Kidney (tissue), 14 donors: ENCODE data around the gene ZSCAN20. TPM values are rescaled to one million over a fixed set of nuclear protein-coding genes. Genes with fewer than 3 reads are reported as not detected.

Experiments used
- DNase-seq, 5 donors: peaks; one replicate each; pipeline ENCODE4 v3.0.0-alpha.2; 2013 to 2020
- FAIRE-seq: peaks from 2 replicates; lab custom pipeline; 2012; peaks lifted over from hg19 to GRCh38; lab: Jason Lieb, UNC
- H3K27ac ChIP-seq, 2 donors: one replicate each; pipeline ENCODE4 v1.7.0; 2013; ENCODE audit warnings: low read depth in 2 of 2, low read length in 2 of 2, inconsistent platforms in 1 of 2
- H3K27me3 ChIP-seq: one replicate; pipeline ENCODE4 v1.7.1; 2013; ENCODE audit warnings: low read length, inconsistent platforms; ENCODE audit not compliant: control insufficient read depth, insufficient read depth
- H3K36me3 ChIP-seq, 3 donors: one replicate each; pipeline versions ENCODE4 v1.7.0 to v1.7.1; 2013; ENCODE audit warnings: low read length in 3 of 3, control low read depth in 1 of 3, inconsistent platforms in 1 of 3; ENCODE audit not compliant: insufficient read depth in 3 of 3, control insufficient read depth in 2 of 3
- H3K4me1 ChIP-seq, 3 donors: one replicate each; pipeline versions ENCODE4 v1.7.0 to v1.7.1; 2013; ENCODE audit warnings: low read length in 3 of 3, inconsistent platforms in 1 of 3, low read depth in 1 of 3; ENCODE audit not compliant: control insufficient read depth in 2 of 3, insufficient read depth in 2 of 3
- H3K4me3 ChIP-seq, 3 donors: one replicate each; pipeline versions ENCODE4 v1.7.0 to v1.8.1; 2013; ENCODE audit warnings: low read length in 3 of 3, control low read depth in 1 of 3, inconsistent platforms in 1 of 3
- H3K9ac ChIP-seq, 3 donors: one replicate each; pipeline versions ENCODE4 v1.7.0 to v1.7.1; 2013; ENCODE audit warnings: low read length in 3 of 3, control low read depth in 1 of 3, inconsistent platforms in 1 of 3
- H3K9me3 ChIP-seq, 3 donors: one replicate each; pipeline versions ENCODE4 v1.7.0 to v1.7.1; 2013; ENCODE audit warnings: low read length in 3 of 3, control low read depth in 1 of 3, inconsistent platforms in 1 of 3; ENCODE audit not compliant: control insufficient read depth in 2 of 3, insufficient read depth in 1 of 3
- CTCF ChIP-seq: IDR thresholded peaks from 3 replicates; pipeline ENCODE4 v1.5.1; 2012; ENCODE audit warnings: mild to moderate bottlenecking, moderate library complexity, borderline replicate concordance; ENCODE audit not compliant: insufficient read depth; ENCODE audit errors: extremely low read depth
- intact Hi-C: fragments of 100-400 bp; cut with DNase I; formaldehyde crosslinking; loops from one replicate; pipeline ENCODE4 v1.11.1; 2022
- polyA plus RNA-seq: library from polyadenylated mRNA; stranded (reverse); fragments of 350-450 nt; fragmentation: Illumina TruSeq; extraction: RNeasy Lipid Tissue Mini Kit (QIAGEN cat#74804); gene quantifications from one replicate; pipeline ENCODE4 v1.2.3, GENCODE V29; 2014; ENCODE audit warnings: low read depth, low replicate concordance; ENCODE audit not compliant: insufficient read depth
- total RNA-seq: library from RNA; stranded (reverse); fragmentation: NEBNext Ultra II Directional; extraction: Animal tissue kit (Norgen Biotek cat#: 25700); gene quantifications from one replicate; pipeline ENCODE4 v1.2.1, GENCODE V29; 2021
- donor health status: control.
- donor health status: control.
- donor health status: control.
- donor health status: control.
- donor health status: control.
- donor health status: DM: yes; HTN: yes; CAD: no.
- donor health status: Normal renal cell carcinoma (clear cell type).

Gene ZSCAN20
- total and polyA plus RNA-seq, 2 donors from 2014 or later: 0.99 to 6.3 TPM

- intact Hi-C loops: no loop called here
- Histone ChIP-seq H3K9me3 (no peaks in the 10 kb centered on the region), H3K4me1 (peaks cover 0 to 19% (median 0%) of the 10 kb centered on the region in 3 donors), H3K4me3 (peak overlapping the region; percentile 58 to 68 (median 62)), H3K9ac (peak overlapping the region; percentile 17 to 48 (median 22)), H3K27me3 (no peaks in the 10 kb centered on the region), H3K27ac (no peak overlapping the region), H3K36me3 (no peaks in the 10 kb centered on the region)
- no peak for TF ChIP-seq CTCF
- no peak for FAIRE-seq
- DNase-seq: peak; percentile 43 to 85 (median 63)
These were observed 42.4 kb upstream of the ZSCAN20 start for GRCh38 chr1:33429856-33430691.

DNA sequence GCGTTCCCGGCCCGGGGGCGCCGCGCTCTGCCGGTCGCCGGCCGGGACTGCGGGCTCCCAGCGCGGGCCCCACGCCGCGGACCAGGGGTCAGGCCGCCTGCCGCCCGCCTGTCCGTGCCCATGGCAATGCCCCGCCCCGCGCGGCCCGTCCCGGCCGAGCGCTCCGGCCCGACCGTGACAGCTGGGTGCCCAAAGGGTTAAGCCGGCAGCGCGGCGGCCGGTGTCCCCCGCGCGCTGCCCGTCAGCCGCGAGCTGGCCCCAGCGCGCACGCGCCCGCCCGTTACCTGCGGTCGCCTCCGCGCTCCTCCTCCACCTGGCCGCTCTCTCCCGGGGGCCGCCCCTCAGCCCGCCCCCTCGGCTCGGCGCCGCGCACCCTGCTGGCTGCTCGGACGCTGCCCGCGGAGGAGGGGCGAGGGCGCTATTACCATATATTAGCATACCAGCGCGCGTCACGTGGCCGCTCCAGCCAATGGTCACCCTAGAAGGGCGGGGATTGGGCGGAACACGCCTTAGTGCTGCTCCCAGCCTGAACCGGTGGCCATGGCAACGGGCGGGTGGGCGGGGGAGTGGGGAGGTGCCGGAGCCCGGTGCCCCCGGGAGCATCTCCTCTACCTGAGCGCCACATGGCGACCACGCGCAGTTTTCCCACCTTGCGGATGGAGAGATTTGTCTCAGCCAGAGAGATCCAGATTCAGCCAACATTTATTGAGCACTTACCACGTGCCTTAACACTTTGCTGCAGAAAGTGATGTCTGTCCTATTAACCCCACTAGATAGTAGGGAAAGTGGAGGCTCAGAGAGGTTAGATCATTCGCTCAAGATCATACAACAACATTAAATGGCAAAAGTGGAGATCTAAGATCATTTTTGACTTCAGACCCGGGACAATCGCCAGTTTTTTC, 41.5 kb upstream of the ZSCAN20 start, which contains the start of gene PHC2:
Gene PHC2 (minus strand): TSS at position 404 of the 902 bp plus-strand sequence. CDS start 55,556 bp downstream, outside the sequence.
- Histone ChIP-seq H3K27ac (peak within 1 kb of the TSS in 1 of 2 donors; percentile 7), H3K27me3 (no peaks in the 10 kb centered on the region), H3K36me3 (no peaks in the 10 kb centered on the region), H3K4me1 (peaks cover 0 to 19% (median 0%) of the 10 kb centered on the region in 3 donors), H3K9ac (peak within 1 kb of the TSS; percentile 17 to 48 (median 22)), H3K9me3 (no peaks in the 10 kb centered on the region), H3K4me3 (peak within 1 kb of the TSS; percentile 58 to 68 (median 62))
- FAIRE-seq (no peak), DNase-seq (peak; percentile 98 to 99 (median 99))
- intact Hi-C loops: no loop called here
- peak; percentile 19 for TF ChIP-seq CTCF

GRCh38 chr1:33433509-33434362, 38.7 kb upstream of the ZSCAN20 start:
- Histone ChIP-seq H3K9ac (no peak overlapping the region), H3K9me3 (no peaks in the 10 kb centered on the region), H3K36me3 (no peaks in the 10 kb centered on the region), H3K27me3 (no peaks in the 10 kb centered on the region), H3K4me1 (peaks cover 0 to 16% (median 0%) of the 10 kb centered on the region in 3 donors), H3K4me3 (no peak overlapping the region), H3K27ac (peak overlapping the region in 1 of 2 donors; percentile 26)
- no peak for FAIRE-seq
- no peak for TF ChIP-seq CTCF
- intact Hi-C loops: no loop called here
- DNase-seq: peak in 4 of 5 donors; percentile 64 to 87 (median 74)
